K562 (cell line): ENCODE results near the gene HSPH1. TPM values are rescaled to one million over a fixed set of nuclear protein-coding genes. Genes with fewer than 3 reads are reported as not detected.

Source experiments
- DLX4 ChIP-seq: fragments of 250-450 bp; sonication (Bioruptor Pico); IDR thresholded peaks from 2 replicates; pipeline ENCODE4 v1.6.1; 2021; ENCODE audit warnings: mild to moderate bottlenecking
- KDM1A ChIP-seq, 2 experiments: fragments of 450-650 bp; IDR thresholded peaks; 2 replicates each; pipeline ENCODE4 v1.6.1; 2016; ENCODE audit warnings: mild to moderate bottlenecking in 2 of 2
- MAFK ChIP-seq: IDR thresholded peaks from 2 replicates; pipeline ENCODE4 v1.6.1; 2011; ENCODE audit warnings: low read length, improper control_type of control experiment
- MED1 ChIP-seq: sonication (generic); formaldehyde crosslinking; IDR thresholded peaks from 2 replicates; pipeline ENCODE4 v1.8.1; 2023; ENCODE audit warnings: missing genetic modification reagents, borderline replicate concordance
- MIER1 ChIP-seq: fragments of 450-650 bp; IDR thresholded peaks from 2 replicates; pipeline ENCODE4 v1.6.1; 2016; ENCODE audit warnings: antibody characterized with exemption, mild to moderate bottlenecking, low read depth
- NFYB ChIP-seq: IDR thresholded peaks from 2 replicates; pipeline ENCODE4 v1.6.1; 2011; ENCODE audit warnings: mild to moderate bottlenecking, moderate library complexity; ENCODE audit not compliant: insufficient read length; ENCODE audit errors: extremely low read depth
- POLR3A ChIP-seq: IDR thresholded peaks from 2 replicates; pipeline ENCODE4 v1.6.1; 2011; ENCODE audit warnings: borderline replicate concordance, mild to moderate bottlenecking, moderate library complexity; ENCODE audit not compliant: insufficient read length, insufficient read depth; ENCODE audit errors: extremely low read depth
- RBFOX2 ChIP-seq: fragments of 200-400 bp; formaldehyde crosslinking; IDR thresholded peaks from 2 replicates; pipeline ENCODE4 v1.6.1; 2017; ENCODE audit warnings: low read depth, mild to moderate bottlenecking, low read length, moderate library complexity
- SIN3B ChIP-seq: fragments of 450-650 bp; IDR thresholded peaks from 2 replicates; pipeline ENCODE4 v1.6.1; 2017; ENCODE audit warnings: low read depth, mild to moderate bottlenecking, moderate library complexity
- SMAD1 ChIP-seq: fragments of 150-350 bp; IDR thresholded peaks from 2 replicates; pipeline ENCODE4 v1.6.1; 2014; ENCODE audit warnings: low read length, low read depth; ENCODE audit not compliant: partially characterized antibody
- TCF7 ChIP-seq: sonication (generic); IDR thresholded peaks from 2 replicates; pipeline ENCODE4 v1.6.1; 2016; ENCODE audit warnings: antibody characterized with exemption, borderline replicate concordance
- YBX1 ChIP-seq: fragments of 450-650 bp; IDR thresholded peaks from 2 replicates; pipeline ENCODE4 v1.7.1; 2016; ENCODE audit warnings: mild to moderate bottlenecking
- ZC3H4 ChIP-seq: sonication (generic); formaldehyde crosslinking; IDR thresholded peaks from 2 replicates; pipeline ENCODE4 v1.9.0; 2021; ENCODE audit warnings: missing genetic modification reagents, borderline replicate concordance
- ZEB2 ChIP-seq: fragments of 450-650 bp; IDR thresholded peaks from 2 replicates; pipeline ENCODE4 v1.6.1; 2016
- ZKSCAN1 ChIP-seq: fragments of 150-350 bp; IDR thresholded peaks from 2 replicates; pipeline ENCODE4 v1.6.1; 2016; ENCODE audit warnings: low read depth, low read length
- ZNF583 ChIP-seq: fragments of 250-450 bp; sonication (Bioruptor Pico); IDR thresholded peaks from 2 replicates; pipeline ENCODE4 v1.4.0; 2020
- ZNF699 ChIP-seq: fragments of 250-450 bp; sonication (Bioruptor Pico); IDR thresholded peaks from 2 replicates; pipeline ENCODE4 v1.8.0; 2021; ENCODE audit warnings: mild to moderate bottlenecking, moderate library complexity; ENCODE audit not compliant: insufficient replicate concordance
- ZNF778 ChIP-seq: fragments of 450-650 bp; formaldehyde crosslinking; IDR thresholded peaks from 2 replicates; pipeline ENCODE4 v1.4.0; 2020; ENCODE audit warnings: mild to moderate bottlenecking, moderate library complexity
- polyA plus RNA-seq, 8 experiments: library from polyadenylated mRNA; depleted of rRNA in 4 of 8; stranded (reverse) in 5 of 8; unstranded in 3 of 8; fragments of >200 nt; fragmentation: Nextera tagmentation in 2 of 8; fragmentation: Illumina TruSeq in 1 of 8; extraction: Ambion mirVana in 2 of 8; extraction: Trizol in 1 of 8; gene quantifications; 2 replicates each; pipeline versions ENCODE4 v1.2.1 to v1.2.3, GENCODE V29; 2011 to 2014; ENCODE audit warnings: inconsistent platforms in 1 of 8, missing spikeins in 1 of 8
- total RNA-seq, 7 experiments: library from RNA; depleted of rRNA in 6 of 7; stranded (reverse); fragments of >200 nt in 6 of 7; fragmentation: Illumina TruSeq in 2 of 7; extraction: Trizol in 2 of 7; gene quantifications; 2 replicates each; pipeline versions ENCODE4 v1.2.1 to v1.2.3, GENCODE V29; 2011 to 2021; ENCODE audit warnings: low replicate concordance in 1 of 7
- TF ChIP-seq, protein P1 (sequence below): fragments of 450-650 bp; IDR thresholded peaks from 2 replicates; pipeline ENCODE4 v1.6.1; 2016
- TF ChIP-seq, protein P2 (sequence below): fragments of 250-450 bp; sonication (Bioruptor Pico); IDR thresholded peaks from 2 replicates; pipeline ENCODE4 v1.8.0; 2021; ENCODE audit warnings: moderate library complexity, mild to moderate bottlenecking, inconsistent platforms
- TF ChIP-seq, protein P3 (sequence below): fragments of 450-650 bp; formaldehyde crosslinking; IDR thresholded peaks from 2 replicates; pipeline ENCODE4 v1.4.0; 2022; ENCODE audit warnings: mild to moderate bottlenecking, moderate library complexity

The HSPH1 gene
- total and polyA plus RNA-seq, 9 of the 15 experiments (the other 6 are each of a cell fraction or from before 2014, with no cell fraction given) = 34.6 to 104 (median 64.7) TPM

- TF ChIP-seq DLX4 (CRISPR knock-in tag) (no peak), NFYB (peak; percentile 66), SMAD1 (no peak), KDM1A (IDR thresholded peaks at IDR 0.05) (no peak), ZNF778 (CRISPR knock-in tag) (no peak), TCF7 (no peak), MED1 (no peak), RBFOX2 (peak; percentile 92), ZEB2 (0 out of 2 replicates have a peak, but pooled peaks have one; percentile 26), POLR3A (no peak), MAFK (no peak), ZKSCAN1 (no peak), ZNF583 (no peak), MIER1 (no peak), ZC3H4 (CRISPR knock-in tag) (no peak; the same call in 1 of the 2 replicates), YBX1 (no peak), SIN3B (no peak), ZNF699 (CRISPR knock-in tag) (no peak)
- TF ChIP-seq, protein P1, sequence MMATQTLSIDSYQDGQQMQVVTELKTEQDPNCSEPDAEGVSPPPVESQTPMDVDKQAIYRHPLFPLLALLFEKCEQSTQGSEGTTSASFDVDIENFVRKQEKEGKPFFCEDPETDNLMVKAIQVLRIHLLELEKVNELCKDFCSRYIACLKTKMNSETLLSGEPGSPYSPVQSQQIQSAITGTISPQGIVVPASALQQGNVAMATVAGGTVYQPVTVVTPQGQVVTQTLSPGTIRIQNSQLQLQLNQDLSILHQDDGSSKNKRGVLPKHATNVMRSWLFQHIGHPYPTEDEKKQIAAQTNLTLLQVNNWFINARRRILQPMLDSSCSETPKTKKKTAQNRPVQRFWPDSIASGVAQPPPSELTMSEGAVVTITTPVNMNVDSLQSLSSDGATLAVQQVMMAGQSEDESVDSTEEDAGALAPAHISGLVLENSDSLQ = peak; percentile 33
- TF ChIP-seq, protein P2, sequence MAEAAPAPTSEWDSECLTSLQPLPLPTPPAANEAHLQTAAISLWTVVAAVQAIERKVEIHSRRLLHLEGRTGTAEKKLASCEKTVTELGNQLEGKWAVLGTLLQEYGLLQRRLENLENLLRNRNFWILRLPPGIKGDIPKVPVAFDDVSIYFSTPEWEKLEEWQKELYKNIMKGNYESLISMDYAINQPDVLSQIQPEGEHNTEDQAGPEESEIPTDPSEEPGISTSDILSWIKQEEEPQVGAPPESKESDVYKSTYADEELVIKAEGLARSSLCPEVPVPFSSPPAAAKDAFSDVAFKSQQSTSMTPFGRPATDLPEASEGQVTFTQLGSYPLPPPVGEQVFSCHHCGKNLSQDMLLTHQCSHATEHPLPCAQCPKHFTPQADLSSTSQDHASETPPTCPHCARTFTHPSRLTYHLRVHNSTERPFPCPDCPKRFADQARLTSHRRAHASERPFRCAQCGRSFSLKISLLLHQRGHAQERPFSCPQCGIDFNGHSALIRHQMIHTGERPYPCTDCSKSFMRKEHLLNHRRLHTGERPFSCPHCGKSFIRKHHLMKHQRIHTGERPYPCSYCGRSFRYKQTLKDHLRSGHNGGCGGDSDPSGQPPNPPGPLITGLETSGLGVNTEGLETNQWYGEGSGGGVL (CRISPR knock-in tag) = no peak
- TF ChIP-seq, protein P3, sequence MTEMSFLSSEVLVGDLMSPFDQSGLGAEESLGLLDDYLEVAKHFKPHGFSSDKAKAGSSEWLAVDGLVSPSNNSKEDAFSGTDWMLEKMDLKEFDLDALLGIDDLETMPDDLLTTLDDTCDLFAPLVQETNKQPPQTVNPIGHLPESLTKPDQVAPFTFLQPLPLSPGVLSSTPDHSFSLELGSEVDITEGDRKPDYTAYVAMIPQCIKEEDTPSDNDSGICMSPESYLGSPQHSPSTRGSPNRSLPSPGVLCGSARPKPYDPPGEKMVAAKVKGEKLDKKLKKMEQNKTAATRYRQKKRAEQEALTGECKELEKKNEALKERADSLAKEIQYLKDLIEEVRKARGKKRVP (CRISPR knock-in tag) = no peak
Observed at GRCh38 chr13:31161557-31162150, at the start of gene HSPH1 (continued).
